ENCODE measurements around the gene CST9. TPM values are rescaled to one million over a fixed set of nuclear protein-coding genes. Genes with fewer than 3 reads are reported as not detected.

CST9 gene, protein sequence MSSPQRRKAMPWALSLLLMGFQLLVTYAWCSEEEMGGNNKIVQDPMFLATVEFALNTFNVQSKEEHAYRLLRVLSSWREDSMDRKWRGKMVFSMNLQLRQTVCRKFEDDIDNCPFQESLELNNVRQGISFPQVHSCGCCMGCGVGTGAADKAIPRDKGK
- polyA plus RNA-seq, result not detected

GRCh38 chr20:23605867-23606651, at the start of gene CST9:
Gene CST9, minus strand, starts transcription at chr20:23605917. Its CDS starts 53 bp downstream, at chr20:23605864.
- H3K27ac ChIP-seq (ENCODE audit: low read depth, low read length), result no peak within 1 kb of the TSS
- WGBS, 3 donors, result 53 to 66% (median 64%) methylated on average over 16 of the region's 16 CpGs

DNA sequence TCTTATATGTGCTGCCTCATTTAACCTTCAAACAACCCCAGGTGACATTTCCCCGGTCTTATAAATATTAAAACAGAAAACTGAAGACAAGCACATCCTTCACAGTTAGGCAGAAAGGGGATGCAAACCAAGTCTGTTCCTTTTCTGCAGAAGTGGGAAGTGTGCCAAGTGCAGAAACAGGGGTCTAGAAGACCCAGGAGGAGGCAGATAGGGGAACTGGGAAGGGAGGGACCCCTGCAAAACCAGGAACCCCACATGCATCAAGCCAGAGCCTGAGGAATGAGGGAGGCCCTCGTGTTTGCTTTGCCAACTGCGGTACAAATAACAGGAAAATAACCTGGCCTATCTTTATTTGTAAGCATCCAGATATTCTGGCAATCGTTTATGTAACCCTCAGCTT, 49.0 kb upstream of the CST9 start:
- H3K27ac ChIP-seq (ENCODE audit: low read depth, low read length), result no peak overlapping the region
- 40 to 56% (median 41%) methylated on average over 4 of the region's 4 CpGs for WGBS, 3 donors

DNA sequence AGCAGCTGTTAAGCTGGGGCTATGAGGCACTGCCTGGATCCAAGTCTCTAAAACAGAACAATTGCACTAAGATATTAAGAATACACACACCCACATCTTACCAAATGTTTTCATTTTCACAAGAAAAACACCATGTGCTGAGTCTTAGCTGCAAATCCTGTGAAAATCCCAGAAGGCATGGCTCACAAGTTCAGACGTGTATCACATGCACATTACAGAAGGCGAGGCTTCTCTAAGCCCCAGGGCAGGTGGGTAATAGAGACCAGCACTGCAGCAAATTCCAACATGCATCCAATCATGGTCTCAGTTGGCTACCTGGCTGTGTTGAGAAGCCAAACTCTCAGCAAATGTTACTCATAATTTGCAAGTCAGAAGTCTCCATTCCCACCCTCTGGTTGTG, 48.3 kb upstream of the CST9 start:
- H3K27ac ChIP-seq (ENCODE audit: low read depth, low read length), result no peak overlapping the region
- 53 to 79% (median 69%) methylated on average over 2 of the region's 2 CpGs for WGBS, 3 donors

GRCh38 chr20:23653400-23653938, 47.8 kb upstream of the CST9 start:
- WGBS, 3 donors, result 89 to 95% (median 92%) methylated on average over 3 of the region's 3 CpGs
- H3K27ac ChIP-seq (ENCODE audit: low read depth, low read length), result no peak overlapping the region

GRCh38 chr20:23652926-23653325, 47.2 kb upstream of the CST9 start:
- 79 to 88% (median 83%) methylated on average over 2 of the region's 2 CpGs for WGBS, 3 donors

DNA sequence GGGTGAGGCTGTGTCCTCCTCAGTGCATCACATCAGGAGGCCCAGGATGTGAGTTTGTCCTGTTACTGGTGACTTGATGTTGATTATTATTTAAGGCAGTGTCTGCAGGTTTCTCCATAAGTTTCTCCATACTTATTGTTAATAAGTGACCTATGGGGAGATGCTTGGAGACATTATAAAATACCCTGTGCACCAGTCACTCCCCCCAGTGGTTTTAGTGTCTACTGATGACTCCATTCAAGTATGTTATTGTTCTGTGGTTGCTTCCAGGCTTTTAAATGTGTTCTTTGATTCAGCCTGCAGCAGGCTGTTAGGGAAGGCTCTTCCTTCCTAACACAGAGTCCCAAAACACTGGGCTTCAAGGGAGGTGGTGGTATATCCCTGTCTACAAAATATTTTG, 46.7 kb upstream of the CST9 start:
- H3K27ac ChIP-seq (ENCODE audit: low read depth, low read length), result no peak overlapping the region

More at GRCh38 chr20:23652926-23653325, 47.2 kb upstream of the CST9 start:
- no peak overlapping the region for H3K27ac ChIP-seq (ENCODE audit: low read depth, low read length)

- 82 to 93% (median 93%) methylated on average over 2 of the region's 2 CpGs for WGBS, 3 donors
- no peak overlapping the region for H3K27ac ChIP-seq (ENCODE audit: low read depth, low read length)
Measured at GRCh38 chr20:23651117-23651516, 45.4 kb upstream of the CST9 start.

DNA sequence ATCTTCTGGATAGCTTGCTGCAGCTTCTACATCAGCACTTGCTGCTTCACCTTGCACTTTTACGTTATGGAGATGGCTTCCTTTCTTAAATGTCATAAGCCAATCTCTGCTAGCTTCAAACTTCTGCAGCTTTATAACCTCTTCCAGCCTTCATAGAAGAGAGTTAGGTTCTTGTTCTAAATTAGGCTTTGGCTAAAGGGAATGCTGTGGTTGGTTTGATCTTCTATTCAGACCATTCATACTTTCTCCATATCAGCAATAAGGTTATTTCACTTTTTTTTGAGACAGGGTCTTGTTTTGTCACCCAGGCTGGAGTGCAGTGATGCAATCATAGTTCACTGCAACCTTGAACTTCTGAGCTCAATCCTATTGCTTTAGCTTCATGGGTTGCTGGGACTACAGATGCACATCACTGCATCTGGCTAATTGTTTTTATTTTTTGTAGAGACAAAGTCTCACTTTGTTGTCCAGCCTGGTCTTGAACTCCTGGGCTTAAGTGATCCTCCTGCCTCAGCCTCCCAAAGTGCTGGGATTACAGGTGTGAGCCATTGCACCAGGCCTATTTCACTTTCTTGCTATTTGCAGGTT, 44.2 kb upstream of the CST9 start:
- no peak overlapping the region for H3K27ac ChIP-seq (ENCODE audit: low read depth, low read length)
- 83 to 98% (median 85%) methylated on average over 1 of the region's 1 CpG for WGBS, 3 donors

DNA sequence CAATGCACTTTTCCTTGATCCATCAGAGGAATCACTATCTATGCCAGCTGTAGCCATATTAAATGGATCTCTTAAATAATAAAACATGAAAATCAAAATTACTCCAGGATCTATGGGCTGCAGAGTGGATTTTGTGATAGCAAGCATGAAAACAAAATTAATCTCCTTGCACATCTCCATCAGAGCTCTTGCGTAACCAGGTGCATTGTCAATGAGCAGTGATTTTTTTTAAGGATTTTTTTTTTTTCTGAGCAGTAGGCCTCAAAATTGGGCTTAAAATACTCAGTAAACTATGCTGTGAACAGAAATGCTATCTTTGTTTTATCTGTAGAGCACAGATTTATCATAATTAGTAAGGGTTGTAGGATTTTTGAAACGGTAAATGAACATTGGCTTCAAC, 43.5 kb upstream of the CST9 start:
- no peak overlapping the region for H3K27ac ChIP-seq (ENCODE audit: low read depth, low read length)
- WGBS, 3 donors, result 83 to 93% (median 91%) methylated on average over 2 of the region's 2 CpGs

GRCh38 chr20:23647346-23647745, 41.6 kb upstream of the CST9 start:
- WGBS, 3 donors, result 88 to 94% (median 90%) methylated on average over 2 of the region's 2 CpGs
- H3K27ac ChIP-seq (ENCODE audit: low read depth, low read length), result no peak overlapping the region

DNA sequence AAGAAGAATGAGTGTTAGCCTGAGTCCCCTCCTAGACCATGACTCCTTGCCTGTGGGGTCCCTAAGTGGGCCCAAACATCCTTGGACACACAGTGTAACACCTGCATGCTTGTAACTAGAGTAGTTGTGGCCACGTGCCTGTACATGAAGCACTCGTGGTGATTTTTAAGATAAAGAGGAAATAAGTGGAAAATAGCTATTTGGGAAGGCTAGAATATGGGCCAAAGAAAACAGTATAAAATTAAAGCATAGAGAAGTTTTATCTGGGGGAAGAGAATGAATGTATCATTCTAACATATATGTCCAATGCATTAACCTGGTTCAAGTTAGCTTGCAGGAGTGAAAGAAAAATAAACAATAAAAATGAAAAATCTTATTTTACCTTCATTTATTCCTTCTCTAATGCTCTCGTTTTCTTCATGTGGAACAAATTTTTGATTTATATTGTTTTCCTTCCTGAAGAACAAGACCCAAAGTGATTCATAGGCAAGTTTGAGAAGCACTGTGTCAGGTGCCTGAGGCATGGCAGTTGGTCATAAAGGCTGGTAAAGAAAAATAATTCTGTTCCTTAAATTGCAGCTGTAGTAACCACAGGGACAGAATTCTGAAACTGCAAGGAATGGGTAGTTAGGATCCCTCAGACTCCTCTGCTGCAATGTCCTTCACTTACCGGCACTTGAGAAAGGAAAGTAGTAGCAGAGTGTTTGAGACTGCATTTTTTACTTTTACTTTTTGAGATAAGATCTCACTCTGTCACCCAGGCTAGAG, 40.6 kb upstream of the CST9 start:
- 46 to 53% (median 49%) methylated on average over 4 of the region's 4 CpGs for WGBS, 3 donors
- no peak overlapping the region for H3K27ac ChIP-seq (ENCODE audit: low read depth, low read length)

- no peak overlapping the region for H3K27ac ChIP-seq (ENCODE audit: low read depth, low read length)
- 71 to 88% (median 84%) methylated on average over 1 of the region's 1 CpG for WGBS, 3 donors
Measured at GRCh38 chr20:23645575-23645974, 39.9 kb upstream of the CST9 start.

- WGBS, 3 donors, result 95% methylated on average over 7 of the region's 7 CpGs
- H3K27ac ChIP-seq (ENCODE audit: low read depth, low read length), result no peak overlapping the region
Measured at GRCh38 chr20:23644164-23644563, 38.4 kb upstream of the CST9 start.

DNA sequence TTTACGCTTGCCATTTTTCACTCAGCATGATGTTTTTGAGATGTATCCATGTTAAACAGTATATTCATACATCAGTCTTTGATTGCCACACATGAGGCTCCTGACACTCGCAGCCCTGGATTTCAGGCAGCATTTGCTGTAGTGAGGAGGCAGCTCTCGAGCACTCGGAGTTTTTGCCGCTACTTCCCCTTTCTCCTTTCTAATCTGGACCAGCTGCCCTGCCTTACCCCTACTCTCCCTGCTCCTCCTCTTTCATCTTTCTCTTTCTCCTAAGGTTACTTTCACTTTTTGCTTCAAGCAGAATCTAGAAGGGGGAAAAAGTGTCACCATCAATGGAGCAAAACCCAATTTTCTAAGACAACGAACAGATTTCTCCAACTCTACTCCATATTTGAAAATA, 37.9 kb upstream of the CST9 start:
- H3K27ac ChIP-seq (ENCODE audit: low read depth, low read length), result no peak overlapping the region
- WGBS, 3 donors, result 50 to 92% (median 64%) methylated on average over 6 of the region's 6 CpGs

DNA sequence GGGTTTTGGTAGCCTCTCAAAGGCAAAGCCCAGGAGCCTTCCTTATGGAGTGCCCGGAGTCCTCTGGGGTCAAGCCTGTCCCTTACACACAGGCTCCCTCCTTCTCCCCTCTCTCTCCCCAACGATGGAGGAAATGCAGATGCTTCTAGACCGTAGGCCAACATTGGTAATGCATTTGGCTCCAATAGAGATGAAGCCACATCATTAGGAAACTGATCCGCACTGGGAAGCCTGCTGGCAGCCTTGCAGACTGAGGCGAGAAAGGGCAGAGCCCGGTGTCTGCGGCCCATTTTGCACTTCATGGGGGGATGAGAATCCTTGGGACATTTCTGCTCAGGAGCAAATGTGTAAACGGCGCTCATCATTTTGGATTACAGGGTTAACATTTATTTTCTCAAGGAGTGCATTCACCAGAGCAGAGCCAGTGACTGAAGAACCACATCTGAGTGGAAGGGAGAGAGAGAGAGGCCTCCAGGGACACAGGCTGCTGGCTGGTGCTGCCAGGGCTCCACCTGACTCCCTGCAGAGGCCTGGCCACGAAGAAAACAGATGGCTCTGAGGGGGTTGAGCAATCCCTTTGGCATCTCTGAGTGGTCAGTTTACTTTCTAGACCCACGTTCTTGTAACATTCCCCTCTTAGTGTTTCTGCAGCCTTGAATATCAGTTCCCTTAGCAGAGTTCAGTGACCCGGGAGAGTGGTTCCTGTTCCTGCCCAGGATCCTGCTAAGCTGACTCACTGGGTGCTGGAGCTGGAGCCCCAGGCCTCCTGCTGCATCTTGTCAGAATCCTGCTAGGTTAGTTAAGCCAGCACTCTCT, 36.4 kb upstream of the CST9 start:
- no peak overlapping the region for H3K27ac ChIP-seq (ENCODE audit: low read depth, low read length)
- 53 to 64% (median 59%) methylated on average over 12 of the region's 12 CpGs for WGBS, 3 donors

DNA sequence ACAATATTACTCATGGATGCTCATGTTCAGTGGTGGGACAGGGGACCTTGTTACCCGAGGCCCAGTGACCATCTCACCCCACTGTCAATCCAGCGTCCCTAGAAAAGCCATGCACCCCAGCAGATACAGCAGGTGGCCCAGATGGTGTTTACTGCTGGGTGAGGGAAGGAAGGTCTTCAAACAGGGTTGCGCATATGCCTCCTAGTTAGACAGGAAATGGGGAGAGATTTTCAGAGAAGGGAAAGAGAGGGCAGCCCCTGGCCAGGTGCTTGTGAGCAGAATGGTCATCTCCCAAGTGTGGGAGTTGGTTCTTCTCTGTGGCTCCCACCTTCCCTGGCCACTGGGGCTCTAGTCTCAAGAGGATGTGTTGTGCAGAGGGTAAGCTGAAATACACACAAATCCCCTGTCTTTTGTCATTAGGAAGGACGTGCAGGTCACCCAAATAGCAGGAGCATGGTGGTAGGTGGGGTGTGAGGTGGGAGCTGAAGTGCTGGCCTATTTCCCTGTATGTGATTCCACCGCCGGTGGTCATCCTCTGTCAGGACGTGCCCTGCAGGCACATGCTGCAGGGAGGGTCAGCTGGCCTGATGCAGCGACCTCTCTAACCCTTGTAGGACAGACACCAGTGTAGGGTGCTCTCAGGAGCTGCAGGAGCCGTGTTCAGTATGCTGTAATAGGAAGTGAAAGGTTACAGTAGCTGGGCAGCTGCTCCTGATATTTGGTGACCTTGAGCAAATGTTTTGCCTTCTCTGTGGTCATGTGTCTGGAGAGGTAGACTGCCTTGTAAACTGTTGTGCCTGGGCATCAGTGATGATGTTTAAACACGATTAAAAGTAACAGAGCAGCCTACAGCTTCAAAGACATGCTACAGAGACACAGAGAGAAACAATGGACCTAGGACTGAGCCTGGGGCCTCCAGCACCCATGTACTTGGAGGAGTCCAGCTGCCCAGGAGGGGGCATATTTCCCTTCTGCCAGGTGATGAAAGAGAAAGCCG, 35.3 kb upstream of the CST9 start:
- no peak overlapping the region for H3K27ac ChIP-seq (ENCODE audit: low read depth, low read length)
- 64 to 80% (median 79%) methylated on average over 11 of the region's 11 CpGs for WGBS, 3 donors

GRCh38 chr20:23640018-23640601, 34.4 kb upstream of the CST9 start:
- no peak overlapping the region for H3K27ac ChIP-seq (ENCODE audit: low read depth, low read length)
- 84 to 88% (median 86%) methylated on average over 8 of the region's 8 CpGs for WGBS, 3 donors
